Tibial artery (tissue), 4 donors: ENCODE measurements around the gene PPP1R15A.
"Not testable (repeated sequence)": the region's sequence is repeated elsewhere in the genome, so short reads cannot be mapped to it uniquely, and the experiment has no call there.

Experiments used
- DNase-seq, 2 donors: peaks; one replicate each; pipeline ENCODE4 v3.0.0-alpha.2; 2019
- H3K27ac ChIP-seq, 2 donors: fragments of 200-600 bp; sonication (generic) in 1 of 2; 1 replicate in 1 of 2; 2 replicates in 1 of 2; pipeline ENCODE4 v1.5.1; 2018 to 2019; ENCODE audit warnings: mild to moderate bottlenecking in 1 of 2
- H3K27me3 ChIP-seq, 2 donors: fragments of 200-600 bp; sonication (generic) in 1 of 2; one replicate each; pipeline versions ENCODE4 v1.5.1 to v1.6.0; 2016 to 2019
- H3K36me3 ChIP-seq, 3 donors: fragments of 200-600 bp; sonication (generic) in 2 of 3; one replicate each; pipeline ENCODE4 v1.5.1; 2016 to 2019; ENCODE audit warnings: mild to moderate bottlenecking in 2 of 3
- H3K4me1 ChIP-seq, 4 donors: fragments of 200-600 bp; sonication (generic) in 2 of 4; 1 replicate in 3 of 4; 2 replicates in 1 of 4; pipeline ENCODE4 v1.5.1; 2016 to 2019
- H3K4me3 ChIP-seq, 2 donors: fragments of 200-600 bp; sonication (generic) in 1 of 2; 1 replicate in 1 of 2; 2 replicates in 1 of 2; pipeline ENCODE4 v1.5.1; 2018 to 2019; ENCODE audit warnings: mild to moderate bottlenecking in 2 of 2
- H3K9me3 ChIP-seq, 3 donors: fragments of 200-600 bp; sonication (generic) in 1 of 3; one replicate each; pipeline ENCODE4 v1.5.1; 2016 to 2019
- intact Hi-C: fragments of 100-400 bp; cut with DNase I; formaldehyde crosslinking; loops from one replicate; pipeline ENCODE4 v1.15.0; 2023; ENCODE audit warnings: low total_unique reads
- TF ChIP-seq, protein P1 (sequence below), 2 experiments: fragments of 200-600 bp in 1 of 2; fragments of 450-650 bp in 1 of 2; IDR thresholded peaks; one replicate each; pipeline ENCODE4 v1.5.1; 2017 to 2019; ENCODE audit warnings: antibody characterized with exemption in 2 of 2, mild to moderate bottlenecking in 1 of 2, moderate library complexity in 1 of 2

PPP1R15A gene

DNA sequence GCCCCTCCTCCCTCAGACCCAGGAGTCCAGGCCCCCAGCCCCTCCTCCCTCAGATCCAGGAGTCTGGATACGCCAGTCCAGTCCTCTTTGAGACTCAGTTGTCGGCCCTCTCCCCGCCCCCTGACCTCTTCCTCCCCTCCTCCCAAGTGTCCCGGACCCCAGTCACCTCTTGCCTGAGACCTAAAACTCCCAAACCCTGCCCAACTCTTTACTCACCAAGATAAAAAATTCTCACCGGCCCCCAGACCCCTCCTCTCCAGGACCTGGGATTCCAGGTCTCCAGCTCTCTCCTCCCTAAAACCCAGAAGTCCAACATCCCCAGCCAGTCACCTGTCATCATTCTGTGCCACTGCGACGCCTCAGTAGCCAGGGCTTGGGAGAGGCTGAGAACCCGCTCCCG is 34.5 kb upstream of the PPP1R15A start:
- H3K9me3 ChIP-seq = no peaks in the 10 kb centered on the region
- no peaks in the 10 kb centered on the region for H3K27me3 ChIP-seq
- TF ChIP-seq, protein P1, sequence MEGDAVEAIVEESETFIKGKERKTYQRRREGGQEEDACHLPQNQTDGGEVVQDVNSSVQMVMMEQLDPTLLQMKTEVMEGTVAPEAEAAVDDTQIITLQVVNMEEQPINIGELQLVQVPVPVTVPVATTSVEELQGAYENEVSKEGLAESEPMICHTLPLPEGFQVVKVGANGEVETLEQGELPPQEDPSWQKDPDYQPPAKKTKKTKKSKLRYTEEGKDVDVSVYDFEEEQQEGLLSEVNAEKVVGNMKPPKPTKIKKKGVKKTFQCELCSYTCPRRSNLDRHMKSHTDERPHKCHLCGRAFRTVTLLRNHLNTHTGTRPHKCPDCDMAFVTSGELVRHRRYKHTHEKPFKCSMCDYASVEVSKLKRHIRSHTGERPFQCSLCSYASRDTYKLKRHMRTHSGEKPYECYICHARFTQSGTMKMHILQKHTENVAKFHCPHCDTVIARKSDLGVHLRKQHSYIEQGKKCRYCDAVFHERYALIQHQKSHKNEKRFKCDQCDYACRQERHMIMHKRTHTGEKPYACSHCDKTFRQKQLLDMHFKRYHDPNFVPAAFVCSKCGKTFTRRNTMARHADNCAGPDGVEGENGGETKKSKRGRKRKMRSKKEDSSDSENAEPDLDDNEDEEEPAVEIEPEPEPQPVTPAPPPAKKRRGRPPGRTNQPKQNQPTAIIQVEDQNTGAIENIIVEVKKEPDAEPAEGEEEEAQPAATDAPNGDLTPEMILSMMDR (IDR thresholded peaks at IDR 0.05) = no peak
- H3K4me1 ChIP-seq = peaks cover 0 to 24% (median 13%) of the 10 kb centered on the region in 4 donors
- intact Hi-C loops = loop anchor here (10.0 kb wide), 1 partner anchor 193 kb away; the partner anchor contains the start of gene CA11
- peak overlapping the region; percentile 44 to 59 for H3K4me3 ChIP-seq
- DNase-seq = no peak
- peaks cover 0 to 16% (median 0%) of the 10 kb centered on the region in 3 donors for H3K36me3 ChIP-seq
- peak overlapping the region; percentile 83 to 85 for H3K27ac ChIP-seq

GRCh38 chr19:48841047-48841446 is 31.2 kb upstream of the PPP1R15A start:
- DNase-seq = no peak
- H3K4me3 ChIP-seq = no peak overlapping the region
- no peaks in the 10 kb centered on the region for H3K9me3 ChIP-seq
- H3K4me1 ChIP-seq = peaks cover 0 to 15% (median 8%) of the 10 kb centered on the region in 4 donors
- intact Hi-C loops = no loop called here
- H3K36me3 ChIP-seq = peaks cover 0 to 22% (median 6%) of the 10 kb centered on the region in 3 donors
- no peak overlapping the region for H3K27ac ChIP-seq
- no peaks in the 10 kb centered on the region for H3K27me3 ChIP-seq
- TF ChIP-seq, protein P1 (IDR thresholded peaks at IDR 0.05) = no peak

DNA sequence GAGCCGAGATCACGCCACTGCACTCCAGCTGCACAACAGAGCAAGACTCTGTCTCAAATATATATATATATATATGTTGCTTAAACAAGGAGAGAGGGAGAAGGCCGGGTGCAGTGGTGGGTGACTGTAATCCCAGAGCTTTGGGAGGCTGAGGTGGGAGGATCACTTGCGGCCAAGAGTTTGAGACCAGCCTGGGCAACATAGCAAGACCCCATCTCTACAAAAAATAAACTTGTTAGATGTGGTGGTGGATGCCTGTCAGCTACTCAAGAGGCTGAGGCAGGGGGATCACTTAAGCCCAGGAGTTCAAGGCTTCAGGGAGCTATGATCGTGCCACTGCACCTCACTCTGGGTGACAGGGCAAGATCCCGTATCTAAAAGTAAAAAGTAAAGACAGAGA is 30.6 kb upstream of the PPP1R15A start:
- intact Hi-C loops = no loop called here
- TF ChIP-seq, protein P1 (IDR thresholded peaks at IDR 0.05) = no peak

GRCh38 chr19:48842789-48843162 is 29.4 kb upstream of the PPP1R15A start:
- Histone ChIP-seq H3K4me3 (no peak overlapping the region), H3K36me3 (peaks cover 13 to 39% (median 13%) of the 10 kb centered on the region in 3 donors), H3K4me1 (no peaks in the 10 kb centered on the region), H3K27ac (no peak overlapping the region), H3K9me3 (no peaks in the 10 kb centered on the region), H3K27me3 (no peaks in the 10 kb centered on the region)
- peak in 1 of 2 donors; percentile 44 for DNase-seq
- intact Hi-C loops = loop anchor here (2.0 kb wide), 1 partner anchor 54 kb away; no protein-coding TSS in a partner anchor
- TF ChIP-seq, protein P1 (IDR thresholded peaks at IDR 0.05) = peak; percentile 80 to 84

More for the DNA sequence above, 30.6 kb upstream of the PPP1R15A start:
- H3K36me3 ChIP-seq = peaks cover under 1 to 27% (median 8%) of the 10 kb centered on the region in 3 donors
- no peak for DNase-seq
- no peaks in the 10 kb centered on the region for H3K9me3 ChIP-seq
- no peak overlapping the region for H3K27ac ChIP-seq
- no peaks in the 10 kb centered on the region for H3K27me3 ChIP-seq
- H3K4me3 ChIP-seq = no peak overlapping the region
- H3K4me1 ChIP-seq = peaks cover 0 to 10% (median 2%) of the 10 kb centered on the region in 4 donors

GRCh38 chr19:48844472-48844871 is 27.7 kb upstream of the PPP1R15A start:
- no peak overlapping the region for H3K27ac ChIP-seq
- H3K4me1 ChIP-seq = no peaks in the 10 kb centered on the region
- no peak for DNase-seq
- H3K27me3 ChIP-seq = no peaks in the 10 kb centered on the region
- no peak overlapping the region for H3K4me3 ChIP-seq
- intact Hi-C loops = no loop called here
- TF ChIP-seq, protein P1 (IDR thresholded peaks at IDR 0.05) = peak in 1 of 2 experiments; percentile 17
- peaks cover 13 to 41% (median 13%) of the 10 kb centered on the region in 3 donors for H3K36me3 ChIP-seq
- H3K9me3 ChIP-seq = no peaks in the 10 kb centered on the region

- intact Hi-C loops = no loop called here
- Histone ChIP-seq H3K9me3 (no peaks in the 10 kb centered on the region), H3K27ac (no peak overlapping the region), H3K4me1 (no peaks in the 10 kb centered on the region), H3K4me3 (no peak overlapping the region), H3K36me3 (peaks cover 13 to 47% (median 13%) of the 10 kb centered on the region in 3 donors), H3K27me3 (no peaks in the 10 kb centered on the region)
- DNase-seq = no peak
- TF ChIP-seq, protein P1 (IDR thresholded peaks at IDR 0.05) = no peak
Measured at GRCh38 chr19:48845384-48845783, 26.8 kb upstream of the PPP1R15A start.

GRCh38 chr19:48846659-48847058 is 25.6 kb upstream of the PPP1R15A start:
- intact Hi-C loops, H3K4me3 ChIP-seq, H3K4me1 ChIP-seq, DNase-seq, H3K9me3 ChIP-seq, H3K27ac ChIP-seq, H3K27me3 ChIP-seq: not testable (repeated sequence)
- H3K36me3 ChIP-seq = peaks cover 13 to 47% (median 13%) of the 10 kb centered on the region in 3 donors
